Adrenal gland (tissue), 12 donors: ENCODE results near the gene CDH2. TPM values are rescaled to one million over a fixed set of nuclear protein-coding genes. Genes with fewer than 3 reads are reported as not detected.

ENCODE experiments used
- DNase-seq, 7 donors: peaks; one replicate each; pipeline ENCODE4 v3.0.0-alpha.2; 2019 to 2020
- H3K27ac ChIP-seq, 5 donors: fragments of 200-600 bp; sonication (generic) in 4 of 5; 1 replicate in 3 of 5; 2 replicates in 2 of 5; pipeline versions ENCODE4 v1.5.1 to v1.8.0; 2016 to 2020; ENCODE audit warnings: mild to moderate bottlenecking in 1 of 5
- H3K27me3 ChIP-seq: fragments of 200-600 bp; 2 replicates; pipeline ENCODE4 v1.8.0; 2021
- H3K36me3 ChIP-seq, 2 donors: fragments of 200-600 bp; replicated peaks in 1 of 2; 1 replicate in 1 of 2; 2 replicates in 1 of 2; pipeline versions ENCODE4 v1.5.1 to v1.8.0; 2018 to 2022
- H3K4me1 ChIP-seq, 2 donors: fragments of 200-600 bp; replicated peaks in 1 of 2; 1 replicate in 1 of 2; 2 replicates in 1 of 2; pipeline versions ENCODE4 v1.5.1 to v1.8.0; 2018 to 2021
- H3K4me3 ChIP-seq, 4 donors: fragments of 200-600 bp; sonication (generic) in 3 of 4; one replicate each; pipeline ENCODE4 v1.5.1; 2016 to 2018
- H3K9me3 ChIP-seq, 3 donors: fragments of 200-600 bp; sonication (generic) in 1 of 3; replicated peaks in 1 of 3; 1 replicate in 2 of 3; 2 replicates in 1 of 3; pipeline versions ENCODE4 v1.5.1 to v1.8.0; 2016 to 2021
- POLR2A ChIP-seq, 2 donors: fragments of 450-650 bp; IDR thresholded peaks; one replicate each; pipeline ENCODE4 v1.6.1; 2017; ENCODE audit warnings: antibody characterized with exemption in 2 of 2, mild to moderate bottlenecking in 2 of 2, moderate library complexity in 1 of 2
- WGBS, 4 donors: extraction: QIAGEN DNeasy Blood & Tissue Kit in 2 of 4; methylation state at CpG; one replicate each; pipeline versions ENCODE4 v1.1.5 to v1.1.7; 2013 to 2017; 5-methylcytosine and 5-hydroxymethylcytosine counted together
- intact Hi-C, 2 donors: fragments of 100-400 bp; cut with DNase I; formaldehyde crosslinking; loops; one replicate each; pipeline versions ENCODE4 v1.14.1 to v1.15.0; 2022 to 2023
- polyA plus RNA-seq, 3 donors: library from polyadenylated mRNA; stranded (reverse); fragments of 200-250 nt in 2 of 3; fragments of 350-450 nt in 1 of 3; fragmentation: Illumina TruSeq in 1 of 3; extraction: RNeasy Lipid Tissue Mini Kit (QIAGEN cat#74804) in 1 of 3; gene quantifications; one replicate each; pipeline ENCODE4 v1.2.3, GENCODE V29; 2013 to 2014
- total RNA-seq, 9 donors: library from RNA; depleted of rRNA in 4 of 9; stranded (reverse); fragments of >200 nt in 4 of 9; fragments of 120-200 nt in 1 of 9; fragmentation: NEBNext Ultra II Directional in 1 of 9; extraction: Animal tissue kit (Norgen Biotek cat#: 25700) in 1 of 9; gene quantifications; one replicate each; pipeline versions ENCODE4 v1.1.0 to v1.2.4, GENCODE V29; 2013 to 2023
- TF ChIP-seq, protein P1 (sequence below), 6 experiments: fragments of 450-650 bp in 4 of 6; fragments of 200-600 bp in 2 of 6; sonication (generic) in 1 of 6; IDR thresholded peaks; 1 replicate in 5 of 6; 2 replicates in 1 of 6; pipeline versions ENCODE4 v1.5.1 to v1.8.0; 2016 to 2021; ENCODE audit warnings: antibody characterized with exemption in 6 of 6, mild to moderate bottlenecking in 2 of 6, moderate library complexity in 1 of 6
- donor health status: healthy with polysubstance abuse.
- donor health status: Bipolar disorder and iron deficiency.
- donor health status: DM: yes; HTN: yes; CAD: no.
- donor health status: DM: no; HTN: no; CAD: no.
- donor health status: DM: no; HTN: no; CAD: no.
- donor health status: DM: yes; HTN: yes; CAD: no.

Gene CDH2
- total and polyA plus RNA-seq, 12 donors: 13.9 to 305 (median 129) TPM

DNA sequence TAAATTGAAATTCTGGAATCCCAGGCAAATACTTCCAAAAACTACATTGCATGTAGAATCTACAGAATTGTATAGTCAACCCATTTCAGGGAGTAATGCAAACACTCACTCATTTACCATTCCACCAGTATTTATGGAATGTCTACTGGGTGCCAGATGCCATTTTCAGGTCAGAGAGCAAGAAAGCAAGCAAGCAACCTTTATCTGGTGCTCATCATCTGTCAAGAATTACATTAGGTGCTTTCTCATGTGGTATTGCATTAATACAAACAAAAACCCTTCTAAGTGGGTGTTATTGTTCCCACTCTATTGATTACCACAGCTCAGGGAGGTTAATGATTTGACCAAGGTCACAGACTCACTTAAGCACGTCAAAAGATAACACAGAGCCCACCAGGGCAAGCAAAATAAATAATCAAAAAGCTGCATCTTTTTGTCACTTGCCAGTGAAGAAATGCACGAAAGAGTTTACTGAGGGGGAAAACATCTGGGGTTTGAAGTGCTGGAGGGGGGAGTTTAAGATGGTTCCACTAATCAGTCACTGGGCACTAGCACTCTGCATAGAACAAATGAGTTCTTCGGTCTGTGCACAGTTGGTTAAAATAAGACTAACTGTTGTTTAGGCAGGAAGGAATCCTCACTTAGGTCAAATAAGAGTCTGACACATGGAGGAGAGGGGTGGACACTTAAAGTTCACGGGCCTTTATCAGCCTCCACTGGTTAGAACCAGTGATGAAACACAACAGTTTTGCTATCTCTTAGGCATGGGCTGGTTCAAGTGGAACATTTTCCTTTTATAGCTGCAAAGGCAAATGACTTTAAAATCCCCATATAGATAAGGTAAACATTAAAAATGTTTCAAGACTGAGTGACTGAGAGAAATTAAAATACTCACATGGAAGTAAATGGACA lies 208.8 kb downstream of the CDH2 start:
- no peak for TF ChIP-seq POLR2A (IDR thresholded peaks at IDR 0.05)
- TF ChIP-seq, protein P1, sequence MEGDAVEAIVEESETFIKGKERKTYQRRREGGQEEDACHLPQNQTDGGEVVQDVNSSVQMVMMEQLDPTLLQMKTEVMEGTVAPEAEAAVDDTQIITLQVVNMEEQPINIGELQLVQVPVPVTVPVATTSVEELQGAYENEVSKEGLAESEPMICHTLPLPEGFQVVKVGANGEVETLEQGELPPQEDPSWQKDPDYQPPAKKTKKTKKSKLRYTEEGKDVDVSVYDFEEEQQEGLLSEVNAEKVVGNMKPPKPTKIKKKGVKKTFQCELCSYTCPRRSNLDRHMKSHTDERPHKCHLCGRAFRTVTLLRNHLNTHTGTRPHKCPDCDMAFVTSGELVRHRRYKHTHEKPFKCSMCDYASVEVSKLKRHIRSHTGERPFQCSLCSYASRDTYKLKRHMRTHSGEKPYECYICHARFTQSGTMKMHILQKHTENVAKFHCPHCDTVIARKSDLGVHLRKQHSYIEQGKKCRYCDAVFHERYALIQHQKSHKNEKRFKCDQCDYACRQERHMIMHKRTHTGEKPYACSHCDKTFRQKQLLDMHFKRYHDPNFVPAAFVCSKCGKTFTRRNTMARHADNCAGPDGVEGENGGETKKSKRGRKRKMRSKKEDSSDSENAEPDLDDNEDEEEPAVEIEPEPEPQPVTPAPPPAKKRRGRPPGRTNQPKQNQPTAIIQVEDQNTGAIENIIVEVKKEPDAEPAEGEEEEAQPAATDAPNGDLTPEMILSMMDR (IDR thresholded peaks at IDR 0.05): no peak
- Histone ChIP-seq H3K4me3 (no peak overlapping the region), H3K36me3 (no peaks in the 10 kb centered on the region), H3K9me3 (no peaks in the 10 kb centered on the region), H3K27me3 (no peaks in the 10 kb centered on the region), H3K27ac (no peak overlapping the region), H3K4me1 (no peaks in the 10 kb centered on the region)
- intact Hi-C loops: no loop called here
- DNase-seq: no peak
- 56 to 67% (median 64%) methylated on average over 4 of the region's 4 CpGs for WGBS, 4 donors

DNA sequence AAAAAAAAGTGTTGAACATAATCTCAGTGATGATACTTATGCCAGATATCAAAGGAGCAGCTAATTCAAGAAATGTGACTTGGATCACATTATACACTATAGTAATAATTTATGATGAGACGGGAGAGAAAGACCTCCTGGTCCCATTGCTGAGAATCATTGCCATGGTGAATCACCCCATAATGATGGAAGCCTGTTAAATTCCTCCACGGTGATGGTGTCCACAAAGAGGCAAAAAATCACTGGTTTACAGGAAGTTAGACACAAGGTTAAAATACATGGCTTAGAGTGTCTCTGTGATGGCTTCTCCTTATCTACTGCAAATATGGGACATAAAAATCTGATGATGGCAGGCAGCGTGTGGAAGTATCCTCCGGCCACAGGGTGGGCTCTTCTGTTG lies 210.0 kb downstream of the CDH2 start:
- no peaks in the 10 kb centered on the region for H3K27me3 ChIP-seq
- TF ChIP-seq POLR2A (IDR thresholded peaks at IDR 0.05): no peak
- TF ChIP-seq, protein P1 (IDR thresholded peaks at IDR 0.05): no peak
- no peaks in the 10 kb centered on the region for H3K4me1 ChIP-seq
- WGBS, 4 donors: 91 to 99% (median 96%) methylated on average over 4 of the region's 4 CpGs
- no peak overlapping the region for H3K4me3 ChIP-seq
- no peaks in the 10 kb centered on the region for H3K9me3 ChIP-seq
- intact Hi-C loops: no loop called here
- no peak for DNase-seq
- H3K36me3 ChIP-seq: no peaks in the 10 kb centered on the region
- no peak overlapping the region for H3K27ac ChIP-seq

- intact Hi-C loops: no loop called here
- no peaks in the 10 kb centered on the region for H3K9me3 ChIP-seq
- no peak overlapping the region for H3K4me3 ChIP-seq
- H3K4me1 ChIP-seq: no peaks in the 10 kb centered on the region
- DNase-seq: no peak
- no peaks in the 10 kb centered on the region for H3K27me3 ChIP-seq
- 11 to 36% (median 24%) methylated on average over 1 of the region's 1 CpG for WGBS, 4 donors
- no peak for TF ChIP-seq POLR2A (IDR thresholded peaks at IDR 0.05)
- TF ChIP-seq, protein P1 (IDR thresholded peaks at IDR 0.05): no peak
- H3K36me3 ChIP-seq: no peaks in the 10 kb centered on the region
- no peak overlapping the region for H3K27ac ChIP-seq
Observed at GRCh38 chr18:27964811-27965210, 212.1 kb downstream of the CDH2 start.

- no peaks in the 10 kb centered on the region for H3K36me3 ChIP-seq
- intact Hi-C loops: no loop called here
- peaks cover 0 to 11% of the 10 kb centered on the region in 2 donors for H3K4me1 ChIP-seq
- H3K27ac ChIP-seq: peak overlapping the region in 1 of 5 donors; percentile 35
- no peaks in the 10 kb centered on the region for H3K27me3 ChIP-seq
- no peaks in the 10 kb centered on the region for H3K9me3 ChIP-seq
- TF ChIP-seq POLR2A (IDR thresholded peaks at IDR 0.05): no peak
- TF ChIP-seq, protein P1 (IDR thresholded peaks at IDR 0.05): no peak
- H3K4me3 ChIP-seq: no peak overlapping the region
- no peak for DNase-seq
Observed at GRCh38 chr18:27959101-27959500, 217.8 kb downstream of the CDH2 start.
